ENCODE results near the gene ZNF518A. TPM values are rescaled to one million over a fixed set of nuclear protein-coding genes. Genes with fewer than 3 reads are reported as not detected.

ZNF518A gene
- total and polyA plus RNA-seq, 9 of the 15 experiments (the other 6 are each of a cell fraction or from before 2014, with no cell fraction given): 6.3 to 30.0 (median 17.4) TPM

Small RNA genes lying within 50 kb of the gene (small RNA-seq; reads per million reads assigned to genes)
- not detected for gene RNU6-271P

Other genes with a start within 250 kb of the ZNF518A start
- not detected in 2 replicates for gene CC2D2B, start 222.3 kb upstream of the ZNF518A start, total RNA-seq (2014; rRNA removed)
- not detected in 2 replicates for gene CC2D2B, start 222.3 kb upstream of the ZNF518A start, total RNA-seq (2014; rRNA removed; fragmentation: Illumina TruSeq; extraction: Trizol)
- gene CC2D2B, start 222.3 kb upstream of the ZNF518A start, total RNA-seq (2015; rRNA removed; fragmentation: Illumina TruSeq; extraction: Trizol): 0.11 TPM in 1 of 2 replicates, not detected in the other
- 0.29 TPM in 1 of 2 replicates, not detected in the other for gene CC2D2B, start 222.3 kb upstream of the ZNF518A start, total RNA-seq (2021)
- gene CC2D2B, start 222.3 kb upstream of the ZNF518A start, polyA plus RNA-seq (2011; rRNA removed): not detected in 2 replicates
- gene CC2D2B, start 222.3 kb upstream of the ZNF518A start, polyA plus RNA-seq (2014; fragmentation: Illumina TruSeq; extraction: Trizol): not detected in 2 replicates
- gene CC2D2B, start 222.3 kb upstream of the ZNF518A start, polyA plus RNA-seq (2014; fragmentation: Nextera tagmentation; extraction: Ambion mirVana): under 1 TPM; 0.10 to 0.34 TPM
- not detected in 2 replicates for gene CC2D2B, start 222.3 kb upstream of the ZNF518A start, polyA plus RNA-seq (2014; rRNA removed)
- 5.5 and 5.9 TPM in 2 replicates for gene CCNJ, start 86.7 kb upstream of the ZNF518A start, total RNA-seq (2014; rRNA removed)
- gene CCNJ, start 86.7 kb upstream of the ZNF518A start, total RNA-seq (2014; rRNA removed; fragmentation: Illumina TruSeq; extraction: Trizol): 10.8 and 11.7 TPM in 2 replicates
- 8.5 and 9.6 TPM in 2 replicates for gene CCNJ, start 86.7 kb upstream of the ZNF518A start, total RNA-seq (2015; rRNA removed; fragmentation: Illumina TruSeq; extraction: Trizol)
- 9.2 TPM in 2 replicates for gene CCNJ, start 86.7 kb upstream of the ZNF518A start, total RNA-seq (2021)
- gene CCNJ, start 86.7 kb upstream of the ZNF518A start, polyA plus RNA-seq (2011; rRNA removed): 15.7 and 16.9 TPM in 2 replicates
- gene CCNJ, start 86.7 kb upstream of the ZNF518A start, polyA plus RNA-seq (2014; fragmentation: Illumina TruSeq; extraction: Trizol): 10.1 and 10.6 TPM in 2 replicates
- 1 to 10 TPM in 1 of 2 experiments, under 1 TPM in 1; 0.69 to 2.4 TPM for gene CCNJ, start 86.7 kb upstream of the ZNF518A start, polyA plus RNA-seq (2014; fragmentation: Nextera tagmentation; extraction: Ambion mirVana)
- 8.6 and 8.9 TPM in 2 replicates for gene CCNJ, start 86.7 kb upstream of the ZNF518A start, polyA plus RNA-seq (2014; rRNA removed)
- gene BLNK, start 141.3 kb downstream of the ZNF518A start, total RNA-seq (2014; rRNA removed): not detected in 2 replicates
- not detected in 2 replicates for gene BLNK, start 141.3 kb downstream of the ZNF518A start, total RNA-seq (2014; rRNA removed; fragmentation: Illumina TruSeq; extraction: Trizol)
- gene BLNK, start 141.3 kb downstream of the ZNF518A start, total RNA-seq (2015; rRNA removed; fragmentation: Illumina TruSeq; extraction: Trizol): not detected in 2 replicates
- gene BLNK, start 141.3 kb downstream of the ZNF518A start, total RNA-seq (2021): 0.20 TPM in 1 of 2 replicates, not detected in the other
- gene BLNK, start 141.3 kb downstream of the ZNF518A start, polyA plus RNA-seq (2011; rRNA removed): not detected in 2 replicates
- not detected in 2 replicates for gene BLNK, start 141.3 kb downstream of the ZNF518A start, polyA plus RNA-seq (2014; fragmentation: Illumina TruSeq; extraction: Trizol)
- gene BLNK, start 141.3 kb downstream of the ZNF518A start, polyA plus RNA-seq (2014; fragmentation: Nextera tagmentation; extraction: Ambion mirVana): not detected
- not detected in 2 replicates for gene BLNK, start 141.3 kb downstream of the ZNF518A start, polyA plus RNA-seq (2014; rRNA removed)
- not detected in 2 replicates for gene DNTT, start 174.1 kb downstream of the ZNF518A start, total RNA-seq (2014; rRNA removed)
- gene DNTT, start 174.1 kb downstream of the ZNF518A start, total RNA-seq (2014; rRNA removed; fragmentation: Illumina TruSeq; extraction: Trizol): not detected in 2 replicates
- gene DNTT, start 174.1 kb downstream of the ZNF518A start, total RNA-seq (2015; rRNA removed; fragmentation: Illumina TruSeq; extraction: Trizol): not detected in 2 replicates
- not detected in 2 replicates for gene DNTT, start 174.1 kb downstream of the ZNF518A start, total RNA-seq (2021)
- gene DNTT, start 174.1 kb downstream of the ZNF518A start, polyA plus RNA-seq (2011; rRNA removed): not detected in 2 replicates
- gene DNTT, start 174.1 kb downstream of the ZNF518A start, polyA plus RNA-seq (2014; fragmentation: Illumina TruSeq; extraction: Trizol): not detected in 2 replicates
- gene DNTT, start 174.1 kb downstream of the ZNF518A start, polyA plus RNA-seq (2014; fragmentation: Nextera tagmentation; extraction: Ambion mirVana): not detected
- not detected in 2 replicates for gene DNTT, start 174.1 kb downstream of the ZNF518A start, polyA plus RNA-seq (2014; rRNA removed)
- not detected in 2 replicates for gene OPALIN, start 228.7 kb downstream of the ZNF518A start, total RNA-seq (2014; rRNA removed)
- gene OPALIN, start 228.7 kb downstream of the ZNF518A start, total RNA-seq (2014; rRNA removed; fragmentation: Illumina TruSeq; extraction: Trizol): not detected in 2 replicates
- gene OPALIN, start 228.7 kb downstream of the ZNF518A start, total RNA-seq (2015; rRNA removed; fragmentation: Illumina TruSeq; extraction: Trizol): not detected in 2 replicates
- gene OPALIN, start 228.7 kb downstream of the ZNF518A start, total RNA-seq (2021): not detected in 2 replicates
- gene OPALIN, start 228.7 kb downstream of the ZNF518A start, polyA plus RNA-seq (2011; rRNA removed): not detected in 2 replicates
- gene OPALIN, start 228.7 kb downstream of the ZNF518A start, polyA plus RNA-seq (2014; fragmentation: Illumina TruSeq; extraction: Trizol): not detected in 2 replicates
- gene OPALIN, start 228.7 kb downstream of the ZNF518A start, polyA plus RNA-seq (2014; fragmentation: Nextera tagmentation; extraction: Ambion mirVana): not detected
- gene OPALIN, start 228.7 kb downstream of the ZNF518A start, polyA plus RNA-seq (2014; rRNA removed): not detected in 2 replicates